Measurements from ENCODE around the gene SHD.

SHD gene

GRCh38 chr19:4298810-4299550, 19.9 kb downstream of the SHD start:
- no peak for DNase-seq (ENCODE audit: low read depth)

DNA sequence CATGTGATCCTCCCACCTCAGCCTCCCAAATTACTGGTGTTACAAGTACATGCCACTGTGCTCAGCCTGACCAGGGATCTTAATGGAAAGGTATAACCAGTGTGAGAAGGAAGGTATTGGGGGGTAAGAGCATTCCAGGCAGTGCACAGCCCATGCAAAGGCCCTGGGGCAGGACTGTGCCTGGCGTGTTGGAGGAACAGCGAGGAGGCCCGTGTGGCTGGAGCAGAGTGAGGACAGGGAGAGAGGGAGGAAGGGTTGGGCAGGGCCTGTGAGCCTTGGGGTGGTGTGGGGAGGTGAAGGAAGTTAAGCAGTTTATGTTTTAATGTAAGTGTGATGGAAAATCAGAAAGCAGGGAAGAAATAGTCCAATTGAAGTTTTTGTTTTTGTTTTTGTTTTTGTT, 21.5 kb downstream of the SHD start:
- no peak for DNase-seq (ENCODE audit: low read depth)

DNA sequence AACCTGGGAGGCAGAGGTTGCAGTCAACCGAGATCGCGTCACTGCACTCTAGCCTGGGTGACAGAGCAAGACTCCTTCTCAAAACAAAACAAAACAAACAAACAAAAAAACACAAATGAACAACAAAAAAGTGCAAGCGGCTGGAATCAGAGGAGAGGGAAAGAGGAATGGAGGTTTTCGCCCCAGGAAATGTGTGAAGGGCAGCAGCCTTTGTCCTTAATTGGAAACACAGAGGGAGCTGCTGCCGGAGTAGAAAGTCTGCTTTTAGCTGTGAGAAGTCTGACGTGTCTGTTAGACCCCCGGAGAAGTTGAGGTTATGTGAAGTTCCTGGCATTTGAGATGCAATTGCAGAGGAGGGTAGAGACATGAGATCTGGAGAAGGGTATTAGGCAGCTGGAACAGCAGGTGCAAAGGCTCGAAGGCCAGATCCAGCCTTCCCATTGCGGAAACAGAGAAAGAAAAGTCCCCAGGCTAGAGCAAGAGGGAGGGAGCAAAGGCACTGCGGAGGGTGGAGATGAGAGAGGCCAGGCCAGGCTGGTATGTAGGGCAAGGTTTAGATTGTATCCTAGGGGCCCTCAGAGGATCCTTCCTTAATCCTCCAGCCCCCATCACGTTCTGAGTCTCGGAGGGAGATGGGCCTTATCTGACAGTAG, 22.6 kb downstream of the SHD start:
- no peak for DNase-seq (ENCODE audit: low read depth)

DNA sequence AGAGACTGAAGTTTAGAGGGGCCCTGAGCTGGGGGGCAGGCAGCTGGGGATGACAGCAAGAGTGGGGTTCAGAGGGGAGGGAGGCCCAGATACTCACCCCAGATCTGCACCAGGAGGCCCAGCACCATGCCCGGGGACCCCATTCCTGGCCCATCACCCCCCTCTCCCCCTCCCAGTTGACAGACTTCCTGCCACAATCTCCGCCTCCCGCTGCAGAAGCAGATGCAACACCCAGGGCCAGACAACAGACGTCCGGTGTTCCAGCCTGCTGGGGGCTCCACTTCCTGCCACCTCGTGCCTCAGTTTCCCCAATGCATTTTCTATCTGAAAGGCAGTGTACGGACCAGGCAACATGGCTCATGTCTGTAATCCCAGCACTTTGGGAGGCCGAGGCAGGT, 23.2 kb downstream of the SHD start, which contains the start of gene TMIGD2:
Gene TMIGD2 (minus strand): TSS at position 147 of the 398 bp plus-strand sequence. CDS start 4 bp downstream, at position 143.
- DNase-seq (ENCODE audit: low read depth): no peak

GRCh38 chr19:4303819-4304537, 24.9 kb downstream of the SHD start:
- DNase-seq (ENCODE audit: low read depth): no peak

DNA sequence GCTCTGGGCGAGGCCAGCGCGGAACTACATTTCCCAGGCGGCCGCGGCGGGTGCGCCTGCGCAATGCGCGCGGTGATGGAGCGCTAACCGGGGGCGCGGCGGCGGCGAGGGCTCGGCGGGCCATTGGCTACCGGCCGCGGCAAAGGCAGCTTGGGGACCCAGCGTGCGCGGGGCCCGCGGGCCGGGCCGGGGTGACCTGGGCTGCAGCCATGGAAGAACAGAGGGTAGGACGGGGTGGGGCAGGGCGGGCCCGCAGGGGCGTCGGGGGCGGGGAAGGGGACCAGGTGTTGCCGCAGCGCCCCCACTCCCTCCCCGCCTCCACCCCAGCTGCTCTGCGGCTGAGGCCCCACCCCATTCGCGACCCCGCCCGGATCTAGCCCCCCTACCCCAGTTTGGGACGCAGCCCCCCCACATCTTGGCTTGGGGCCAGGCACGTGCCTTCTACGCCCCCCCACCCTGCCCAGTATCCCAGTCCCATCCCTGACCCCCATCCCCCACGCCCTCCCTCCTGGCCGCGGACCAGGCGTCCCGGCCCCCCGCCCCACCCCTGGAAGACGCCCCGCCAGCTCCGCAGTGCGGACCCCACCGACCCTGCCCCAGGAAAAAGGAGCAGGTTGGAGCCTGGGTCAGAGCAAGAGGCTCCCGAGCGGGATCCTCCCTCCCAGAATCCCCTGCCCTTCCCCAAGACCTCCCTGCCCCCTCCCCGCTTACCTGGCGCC, 25.6 kb downstream of the SHD start, which contains the start of gene FSD1:
Gene FSD1 (plus strand): TSS at position 61 of the 719 bp plus-strand sequence. CDS start 149 bp downstream, at position 210.
- DNase-seq (ENCODE audit: low read depth): peak; percentile 3

GRCh38 chr19:4305257-4305612, 26.2 kb downstream of the SHD start:
- DNase-seq (ENCODE audit: low read depth): no peak

- no peak for DNase-seq (ENCODE audit: low read depth)
Measured at GRCh38 chr19:4305659-4306058, 26.6 kb downstream of the SHD start.

- DNase-seq (ENCODE audit: low read depth): no peak
Measured at GRCh38 chr19:4310247-4311121, 31.4 kb downstream of the SHD start.

GRCh38 chr19:4313847-4314490, 34.9 kb downstream of the SHD start:
- no peak for DNase-seq (ENCODE audit: low read depth)

- DNase-seq (ENCODE audit: low read depth): no peak
Measured at GRCh38 chr19:4316956-4317355, 37.9 kb downstream of the SHD start.

DNA sequence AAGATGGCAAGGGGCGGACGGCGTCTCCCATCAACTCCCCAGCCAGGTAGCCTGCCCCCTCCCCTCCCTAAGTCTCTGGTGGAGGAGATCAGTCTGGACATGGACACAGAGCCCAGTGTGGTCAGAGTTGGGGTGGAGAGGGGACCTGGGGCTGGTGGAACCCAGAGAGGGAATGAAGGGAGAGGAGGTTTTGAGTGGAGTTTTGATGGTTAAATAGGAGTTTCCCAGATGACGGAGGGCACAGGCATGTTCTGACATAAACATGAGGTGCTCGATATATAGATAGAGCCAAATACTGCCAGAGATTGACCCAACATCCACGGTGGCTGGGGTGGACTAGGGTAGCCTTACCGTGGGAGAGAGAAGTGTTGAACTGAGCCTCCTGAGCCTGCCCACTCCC, 39.4 kb downstream of the SHD start:
- DNase-seq (ENCODE audit: low read depth): no peak

DNA sequence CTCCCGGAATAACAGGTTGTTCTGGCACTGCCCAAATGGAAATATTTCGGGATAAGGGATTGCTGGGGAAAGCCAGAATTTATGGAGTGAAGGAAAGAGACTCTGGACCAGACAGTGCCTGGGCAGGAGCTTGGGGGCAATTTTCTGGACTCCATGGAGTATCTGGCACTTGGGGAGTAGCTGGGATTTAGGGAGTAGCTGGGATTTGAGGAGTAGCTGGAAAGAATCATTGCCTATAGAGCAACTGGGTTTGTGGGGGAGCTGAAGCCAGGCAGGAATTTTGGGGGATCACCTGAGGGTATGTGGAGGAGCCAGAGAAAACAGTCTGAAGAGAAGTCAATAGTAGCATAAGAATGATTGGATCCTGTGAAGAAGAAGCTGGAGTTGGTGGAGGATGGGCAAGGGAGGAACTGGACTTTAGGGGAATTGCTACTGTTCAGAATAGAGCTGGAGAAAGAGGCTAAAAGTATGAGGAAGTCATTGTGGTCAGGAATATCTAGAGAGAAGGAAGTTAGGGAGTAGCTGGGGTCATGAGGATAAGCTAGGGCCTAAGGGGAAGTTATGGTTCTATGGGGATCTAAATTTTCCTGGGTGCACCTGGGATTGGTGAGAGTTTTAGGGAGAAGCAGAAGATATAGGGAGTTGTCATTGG, 40.1 kb downstream of the SHD start:
- DNase-seq (ENCODE audit: low read depth): no peak

GRCh38 chr19:4320419-4320818, 41.4 kb downstream of the SHD start:
- no peak for DNase-seq (ENCODE audit: low read depth)

DNA sequence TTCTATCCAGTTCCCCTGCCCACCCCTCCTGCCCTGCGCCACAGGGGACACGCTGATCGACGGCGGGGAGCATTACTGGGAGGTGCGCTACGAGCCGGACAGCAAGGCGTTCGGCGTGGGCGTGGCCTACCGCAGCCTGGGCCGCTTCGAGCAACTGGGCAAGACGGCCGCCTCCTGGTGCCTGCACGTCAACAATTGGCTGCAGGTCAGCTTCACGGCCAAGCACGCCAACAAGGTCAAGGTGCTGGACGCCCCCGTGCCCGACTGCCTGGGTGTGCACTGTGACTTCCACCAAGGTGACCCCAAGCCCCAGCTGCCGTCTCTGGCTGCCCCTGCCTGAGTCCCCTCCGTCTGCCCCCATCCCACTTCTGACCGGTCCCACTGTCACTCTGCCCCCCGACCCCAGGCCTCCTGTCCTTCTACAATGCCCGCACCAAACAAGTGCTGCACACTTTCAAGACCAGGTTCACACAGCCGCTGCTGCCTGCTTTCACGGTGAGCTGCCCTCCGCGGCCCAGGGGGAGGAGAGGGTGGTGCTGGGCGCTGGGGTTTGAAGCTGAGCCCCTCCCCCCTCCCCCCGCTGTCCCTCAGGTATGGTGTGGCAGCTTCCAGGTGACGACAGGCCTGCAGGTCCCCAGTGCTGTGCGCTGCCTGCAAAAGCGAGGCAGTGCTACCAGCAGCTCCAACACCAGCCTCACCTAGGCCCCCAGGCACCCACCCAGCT, 44.0 kb downstream of the SHD start:
- DNase-seq (ENCODE audit: low read depth): no peak

- no peak for DNase-seq (ENCODE audit: low read depth)
Measured at GRCh38 chr19:4323692-4324091, 44.6 kb downstream of the SHD start.

DNA sequence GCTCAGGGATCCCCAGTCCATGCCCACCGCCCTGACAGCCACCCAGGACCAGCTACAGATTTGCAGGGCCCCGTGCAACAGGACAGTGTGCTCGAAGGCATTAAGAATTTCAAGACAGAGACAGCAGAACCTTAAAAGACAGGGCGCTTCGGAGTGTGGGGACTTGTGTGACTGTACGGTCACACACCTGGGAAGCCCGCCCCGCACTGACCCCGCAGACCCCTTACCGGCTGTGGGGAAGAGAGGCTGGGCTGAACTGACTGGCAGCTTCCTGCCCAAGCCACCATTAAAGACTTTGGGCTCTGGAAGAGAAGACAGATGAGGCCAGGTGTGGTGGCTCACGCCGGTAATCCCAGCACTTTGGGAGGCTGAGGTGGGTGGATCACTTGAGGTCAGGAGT, 45.2 kb downstream of the SHD start:
- no peak for DNase-seq (ENCODE audit: low read depth)

DNA sequence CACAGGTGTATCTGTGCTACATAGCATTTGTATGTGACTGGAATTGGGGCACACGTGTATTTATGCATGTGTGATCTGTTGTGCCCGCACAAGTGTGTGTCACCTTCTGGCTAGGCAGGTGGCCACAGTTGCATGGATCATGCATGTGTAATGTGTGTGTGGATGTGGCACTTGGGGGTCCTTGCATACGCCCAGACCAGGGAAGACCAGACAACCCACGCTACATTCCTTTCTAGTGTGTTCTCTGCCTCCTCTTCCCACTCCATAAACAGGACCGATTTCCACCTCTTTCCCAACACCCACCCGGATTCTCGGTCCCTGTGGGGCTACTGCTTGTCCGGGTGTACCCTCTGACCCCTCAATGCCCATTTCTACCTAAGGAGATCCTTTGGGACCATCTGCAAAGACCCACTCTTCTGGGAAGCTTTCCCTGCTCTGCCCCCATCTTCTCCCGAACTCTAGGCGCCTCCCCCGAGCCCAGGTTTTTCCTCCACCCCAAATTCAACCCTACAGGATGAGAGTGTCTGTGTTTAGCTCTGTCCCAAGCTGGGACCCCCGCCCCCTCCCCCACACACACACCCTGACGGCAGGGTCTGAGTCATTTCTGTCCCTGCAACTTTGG, 47.3 kb downstream of the SHD start:
- no peak for DNase-seq (ENCODE audit: low read depth)

DNA sequence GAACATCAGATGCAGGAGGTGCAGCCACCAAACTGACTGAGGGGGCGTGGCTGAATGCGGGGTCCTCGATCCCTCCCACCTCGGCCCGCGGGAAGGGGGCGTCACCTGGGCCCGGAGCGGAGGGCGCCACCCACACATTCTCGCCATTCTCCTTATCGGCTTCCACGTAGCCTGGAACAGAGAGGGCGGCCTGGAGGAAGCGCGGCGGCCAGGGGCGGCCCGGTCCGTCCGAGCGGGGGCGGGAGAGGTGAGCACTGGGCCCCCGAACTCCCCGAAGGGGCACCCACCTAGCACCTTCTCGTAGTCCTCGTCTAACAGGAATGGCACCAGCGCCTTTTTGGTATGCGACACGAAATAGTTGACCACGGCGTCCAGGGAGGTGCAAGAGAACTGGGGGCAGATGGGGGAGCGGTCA, 47.8 kb downstream of the SHD start:
- DNase-seq (ENCODE audit: low read depth): no peak
